K562 (cell line): Measurements from ENCODE around the gene ZNF563. TPM values are rescaled to one million over a fixed set of nuclear protein-coding genes. Genes with fewer than 3 reads are reported as not detected.

Experiments
- FOXA3 ChIP-seq, 2 experiments: fragments of 450-650 bp in 1 of 2; sonication (generic) in 1 of 2; formaldehyde crosslinking; IDR thresholded peaks in 1 of 2; conservative IDR thresholded peaks in 1 of 2; 2 replicates each; pipeline versions ENCODE4 v1.4.0 to v1.8.0; 2020 to 2022; ENCODE audit warnings: mild to moderate bottlenecking in 2 of 2, missing genetic modification reagents in 1 of 2
- HNRNPH1 ChIP-seq: fragments of 200-400 bp; formaldehyde crosslinking; optimal IDR thresholded peaks from 2 replicates; pipeline ENCODE3; 2017; ENCODE audit warnings: low read depth, mild to moderate bottlenecking, low read length, moderate library complexity
- PHB2 ChIP-seq: fragments of 450-650 bp; IDR thresholded peaks from 2 replicates; pipeline ENCODE4 v1.6.1; 2017; ENCODE audit warnings: low read depth
- SUPT5H ChIP-seq: fragments of 450-650 bp; IDR thresholded peaks from 2 replicates; pipeline ENCODE4 v1.6.1; 2016
- ZNF354B ChIP-seq: fragments of 250-450 bp; sonication (Bioruptor Pico); IDR thresholded peaks from 2 replicates; pipeline ENCODE4 v1.4.0; 2020
- ZNF551 ChIP-seq: fragments of 250-450 bp; sonication (Bioruptor Pico); IDR thresholded peaks from 2 replicates; pipeline ENCODE4 v1.5.0; 2021; ENCODE audit warnings: mild to moderate bottlenecking, moderate library complexity
- polyA plus RNA-seq, 8 experiments: library from polyadenylated mRNA; depleted of rRNA in 4 of 8; stranded (reverse) in 5 of 8; unstranded in 3 of 8; fragments of >200 nt; fragmentation: Nextera tagmentation in 2 of 8; fragmentation: Illumina TruSeq in 1 of 8; extraction: Ambion mirVana in 2 of 8; extraction: Trizol in 1 of 8; gene quantifications; 2 replicates each; pipeline versions ENCODE4 v1.2.1 to v1.2.3, GENCODE V29; 2011 to 2014; ENCODE audit warnings: inconsistent platforms in 1 of 8, missing spikeins in 1 of 8
- total RNA-seq, 7 experiments: library from RNA; depleted of rRNA in 6 of 7; stranded (reverse); fragments of >200 nt in 6 of 7; fragmentation: Illumina TruSeq in 2 of 7; extraction: Trizol in 2 of 7; gene quantifications; 2 replicates each; pipeline versions ENCODE4 v1.2.1 to v1.2.3, GENCODE V29; 2011 to 2021; ENCODE audit warnings: low replicate concordance in 1 of 7
- TF ChIP-seq, protein P1 (sequence below), 2 experiments: fragments of 450-650 bp; IDR thresholded peaks; 2 replicates each; pipeline ENCODE4 v1.6.1; 2016; ENCODE audit warnings: mild to moderate bottlenecking in 2 of 2, borderline replicate concordance in 1 of 2, low read depth in 1 of 2, moderate library complexity in 1 of 2
- TF ChIP-seq, protein P2 (sequence below): fragments of 250-450 bp; sonication (Bioruptor Pico); IDR thresholded peaks from 2 replicates; pipeline ENCODE4 v1.4.0; 2020

ZNF563 gene
- total and polyA plus RNA-seq, 9 of the 15 experiments (the other 6 are each of a cell fraction or from before 2014, with no cell fraction given), result 0.37 to 2.9 (median 0.74) TPM

DNA sequence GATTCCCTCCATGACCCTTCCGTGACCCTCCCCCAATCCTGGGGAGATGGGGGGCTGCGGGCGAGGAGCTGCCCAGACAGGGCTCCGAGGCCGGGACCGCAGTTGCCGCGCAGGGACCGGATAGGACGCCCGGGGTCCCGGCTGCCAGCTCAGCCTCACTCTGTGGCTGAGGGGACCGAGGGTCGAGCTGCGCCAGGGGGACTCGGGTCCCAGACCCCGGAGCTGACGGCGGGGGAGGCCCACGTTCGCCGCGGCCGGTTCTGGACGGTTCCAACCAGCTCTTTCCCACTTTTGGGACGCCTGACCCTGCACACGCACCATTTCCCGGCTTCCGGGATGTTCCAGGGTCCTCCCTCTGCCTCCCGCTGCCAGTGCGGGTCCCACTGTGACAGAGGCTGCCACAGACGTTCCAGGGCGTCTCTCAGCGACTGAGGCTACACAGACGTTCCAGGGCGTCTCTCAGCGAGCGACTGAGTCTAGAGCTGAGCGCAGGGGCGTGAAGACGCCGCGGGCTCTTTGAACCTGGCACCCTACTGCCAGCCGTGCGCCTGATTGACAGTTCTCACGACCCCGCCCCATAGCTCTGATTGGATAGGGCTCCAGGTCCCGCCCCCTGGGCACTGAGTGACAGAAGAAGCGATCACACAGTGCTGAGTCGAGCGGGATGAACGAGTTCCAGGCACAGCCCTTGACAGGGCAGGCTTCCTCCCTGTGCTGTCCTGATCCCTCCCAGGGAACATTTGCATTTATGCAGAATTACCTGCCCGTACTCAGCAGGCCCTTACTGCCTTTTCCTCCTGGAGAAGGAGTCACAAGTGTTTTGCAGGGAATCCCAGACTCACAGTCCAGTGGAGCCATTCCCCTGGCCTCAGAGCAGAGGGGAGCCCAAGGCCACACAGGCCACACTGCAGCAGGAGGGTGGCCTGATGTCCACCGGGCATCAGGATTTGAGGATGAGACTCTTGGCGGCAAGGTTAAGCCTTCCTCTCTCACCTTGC, at the start of gene ZNF563 (continued):
- no peak for TF ChIP-seq PHB2
- no peak for TF ChIP-seq FOXA3 (CRISPR knock-in tag; conservative IDR thresholded peaks at IDR 0.05 in 1 of 2, IDR thresholded peaks at IDR 0.05 in 1 of 2)
- no peak for TF ChIP-seq ZNF551
- no peak for TF ChIP-seq HNRNPH1
- peak; percentile 41; the same call in 1 of the 2 replicates for TF ChIP-seq SUPT5H
- TF ChIP-seq, protein P1, sequence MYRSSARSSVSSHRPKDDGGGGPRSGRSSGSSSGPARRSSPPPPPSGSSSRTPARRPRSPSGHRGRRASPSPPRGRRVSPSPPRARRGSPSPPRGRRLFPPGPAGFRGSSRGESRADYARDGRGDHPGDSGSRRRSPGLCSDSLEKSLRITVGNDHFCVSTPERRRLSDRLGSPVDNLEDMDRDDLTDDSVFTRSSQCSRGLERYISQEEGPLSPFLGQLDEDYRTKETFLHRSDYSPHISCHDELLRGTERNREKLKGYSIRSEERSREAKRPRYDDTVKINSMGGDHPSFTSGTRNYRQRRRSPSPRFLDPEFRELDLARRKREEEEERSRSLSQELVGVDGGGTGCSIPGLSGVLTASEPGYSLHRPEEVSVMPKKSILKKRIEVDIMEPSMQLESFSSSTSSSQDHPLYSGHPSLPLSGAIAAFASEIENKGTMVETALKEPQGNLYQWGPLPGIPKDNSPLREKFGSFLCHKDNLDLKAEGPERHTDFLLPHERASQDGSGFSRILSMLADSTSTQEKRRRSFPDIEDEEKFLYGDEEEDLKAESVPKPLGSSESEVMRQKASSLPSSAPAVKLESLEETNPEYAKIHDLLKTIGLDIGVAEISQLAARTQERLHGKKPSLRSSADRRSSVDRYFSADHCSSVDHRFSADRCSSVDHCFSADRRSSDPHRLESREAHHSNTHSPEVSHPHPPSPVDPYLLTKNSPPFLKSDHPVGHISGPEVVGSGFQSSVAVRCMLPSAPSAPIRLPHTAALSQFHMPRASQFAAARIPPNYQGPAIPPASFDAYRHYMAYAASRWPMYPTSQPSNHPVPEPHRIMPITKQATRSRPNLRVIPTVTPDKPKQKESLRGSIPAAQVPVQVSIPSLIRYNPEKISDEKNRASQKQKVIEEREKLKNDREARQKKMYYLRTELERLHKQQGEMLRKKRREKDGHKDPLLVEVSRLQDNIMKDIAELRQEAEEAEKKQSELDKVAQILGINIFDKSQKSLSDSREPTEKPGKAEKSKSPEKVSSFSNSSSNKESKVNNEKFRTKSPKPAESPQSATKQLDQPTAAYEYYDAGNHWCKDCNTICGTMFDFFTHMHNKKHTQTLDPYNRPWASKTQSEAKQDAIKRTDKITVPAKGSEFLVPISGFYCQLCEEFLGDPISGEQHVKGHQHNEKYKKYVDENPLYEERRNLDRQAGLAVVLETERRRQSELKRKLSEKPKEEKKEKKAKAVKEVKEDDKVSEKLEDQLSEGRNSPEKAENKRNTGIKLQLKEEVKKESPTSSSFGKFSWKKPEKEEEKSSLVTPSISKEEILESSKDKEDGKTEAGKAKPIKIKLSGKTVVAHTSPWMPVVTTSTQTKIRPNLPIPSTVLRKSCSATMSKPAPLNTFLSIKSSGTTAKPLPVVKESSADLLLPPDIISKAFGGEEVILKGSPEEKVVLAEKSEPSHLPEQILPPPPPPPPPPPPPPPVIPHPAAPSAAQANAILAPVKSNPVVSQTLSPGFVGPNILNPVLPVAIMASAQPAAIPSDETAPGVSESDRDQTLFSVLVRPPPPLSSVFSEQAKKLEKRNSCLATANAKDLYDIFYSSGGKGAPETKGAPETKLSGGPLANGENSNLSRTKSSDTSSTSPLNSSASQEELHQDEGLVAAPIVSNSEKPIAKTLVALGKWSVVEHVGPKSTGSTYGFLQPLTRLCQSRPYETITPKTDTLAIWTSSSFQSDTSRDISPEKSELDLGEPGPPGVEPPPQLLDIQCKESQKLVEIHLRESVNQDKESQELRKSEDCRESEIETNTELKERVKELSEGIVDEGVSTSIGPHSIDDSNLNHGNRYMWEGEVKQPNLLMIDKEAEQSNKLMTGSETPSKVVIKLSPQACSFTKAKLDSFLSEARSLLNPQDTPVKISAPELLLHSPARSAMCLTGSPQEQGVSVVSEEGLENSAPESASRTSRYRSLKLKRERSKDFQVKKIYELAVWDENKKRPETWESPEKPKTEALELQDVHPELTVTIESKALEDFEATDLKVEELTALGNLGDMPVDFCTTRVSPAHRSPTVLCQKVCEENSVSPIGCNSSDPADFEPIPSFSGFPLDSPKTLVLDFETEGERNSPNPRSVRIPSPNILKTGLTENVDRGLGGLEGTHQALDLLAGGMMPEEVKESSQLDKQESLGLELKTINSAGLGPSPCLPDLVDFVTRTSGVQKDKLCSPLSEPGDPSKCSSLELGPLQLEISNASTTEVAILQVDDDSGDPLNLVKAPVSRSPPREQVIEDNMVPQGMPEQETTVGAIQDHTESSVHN (IDR thresholded peaks at IDR 0.05; ENCODE audit: borderline replicate concordance in 1 of 2, low read depth in 1 of 2), result no peak
- TF ChIP-seq ZNF354B (CRISPR knock-in tag), result no peak
- TF ChIP-seq, protein P2, sequence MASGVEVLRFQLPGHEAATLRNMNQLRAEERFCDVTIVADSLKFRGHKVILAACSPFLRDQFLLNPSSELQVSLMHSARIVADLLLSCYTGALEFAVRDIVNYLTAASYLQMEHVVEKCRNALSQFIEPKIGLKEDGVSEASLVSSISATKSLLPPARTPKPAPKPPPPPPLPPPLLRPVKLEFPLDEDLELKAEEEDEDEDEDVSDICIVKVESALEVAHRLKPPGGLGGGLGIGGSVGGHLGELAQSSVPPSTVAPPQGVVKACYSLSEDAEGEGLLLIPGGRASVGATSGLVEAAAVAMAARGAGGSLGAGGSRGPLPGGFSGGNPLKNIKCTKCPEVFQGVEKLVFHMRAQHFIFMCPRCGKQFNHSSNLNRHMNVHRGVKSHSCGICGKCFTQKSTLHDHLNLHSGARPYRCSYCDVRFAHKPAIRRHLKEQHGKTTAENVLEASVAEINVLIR (CRISPR knock-in tag), result no peak
